Endothelial cell of umbilical vein (primary cell): ENCODE data around the gene INSYN2B.

ENCODE experiments used
- CTCF ChIP-seq, 2 donors: IDR thresholded peaks; 1 replicate in 1 of 2; 2 replicates in 1 of 2; pipeline ENCODE4 v1.5.1; 2011; ENCODE audit warnings: low read length in 2 of 2, mild to moderate bottlenecking in 2 of 2, moderate library complexity in 2 of 2, control low read depth in 1 of 2, inconsistent platforms in 1 of 2, low read depth in 1 of 2; ENCODE audit not compliant: insufficient read depth in 1 of 2; ENCODE audit errors: extremely low read depth in 1 of 2
- JUN ChIP-seq: IDR thresholded peaks from 2 replicates; pipeline ENCODE4 v1.6.1; 2011; ENCODE audit warnings: borderline replicate concordance, low read depth; ENCODE audit not compliant: insufficient read length, insufficient read depth

GRCh38 chr5:169918228-169918627 is 62.1 kb downstream of the INSYN2B start:
- TF ChIP-seq CTCF (IDR thresholded peaks at IDR 0.05; ENCODE audit: extremely low read depth in 1 of 2, insufficient read depth in 1 of 2, low read depth in 1 of 2, low read length in 2 of 2) (no peak), JUN (no peak)
